ENCODE measurements around the gene NXF2B. TPM values are rescaled to one million over a fixed set of nuclear protein-coding genes. Genes with fewer than 3 reads are reported as not detected.

Gene NXF2B
- total RNA-seq, 1 experiment from 2014 or later, result not detected

GRCh38 chrX:102339312-102340298 lies 100.2 kb downstream of the NXF2B start:
- Histone ChIP-seq H3K27ac (ENCODE audit: low read length) (no peak overlapping the region), H3K4me2 (ENCODE audit: low read depth, low read length, poor library complexity, severe bottlenecking) (no peak overlapping the region), H4K20me1 (ENCODE audit: insufficient read depth, low read depth, low read length) (no peaks in the 10 kb centered on the region), H3K27me3 (ENCODE audit: low read length) (no peaks in the 10 kb centered on the region), H2AFZ (ENCODE audit: low read length) (no peak overlapping the region), H3K4me1 (ENCODE audit: low read length) (no peaks in the 10 kb centered on the region), H3K36me3 (ENCODE audit: insufficient read depth, low read length) (no peaks in the 10 kb centered on the region), H3K9me2 (replicated peaks; ENCODE audit: insufficient read depth, low read length) (no peaks in the 10 kb centered on the region), H3K9me3 (ENCODE audit: low read length) (no peaks in the 10 kb centered on the region), H3K79me2 (ENCODE audit: low read length) (no peaks in the 10 kb centered on the region), H3K4me3 (ENCODE audit: low read length) (no peak overlapping the region), H3K9ac (ENCODE audit: low read length) (no peak overlapping the region)
- DNase-seq, result peak; percentile 83

DNA sequence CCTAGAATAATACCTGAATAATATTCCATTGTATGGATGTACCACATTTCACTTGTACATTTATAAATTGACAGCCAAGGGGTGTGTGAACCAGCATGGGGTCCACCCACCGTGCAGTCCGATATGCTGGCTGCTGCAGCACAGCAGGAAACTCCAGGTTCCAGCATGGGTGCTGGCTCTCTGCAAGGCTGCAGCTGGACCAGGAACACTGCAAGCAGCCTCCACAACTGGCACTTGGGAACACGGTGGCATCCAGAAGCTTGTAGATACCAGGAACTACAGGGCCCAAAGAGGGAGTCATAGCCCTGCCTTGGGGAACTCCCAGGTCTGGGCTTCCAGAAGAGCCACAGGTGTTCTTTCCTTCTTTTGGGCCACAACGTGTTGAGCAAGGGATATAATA lies 101.6 kb downstream of the NXF2B start:
- Histone ChIP-seq H3K9me2 (replicated peaks; ENCODE audit: insufficient read depth, low read length) (no peaks in the 10 kb centered on the region), H3K4me2 (ENCODE audit: low read depth, low read length, poor library complexity, severe bottlenecking) (no peak overlapping the region), H3K9me3 (ENCODE audit: low read length) (no peaks in the 10 kb centered on the region)

More for the DNA sequence above, 101.6 kb downstream of the NXF2B start:
- no peaks in the 10 kb centered on the region for H3K36me3 ChIP-seq (ENCODE audit: insufficient read depth, low read length)
- H4K20me1 ChIP-seq (ENCODE audit: insufficient read depth, low read depth, low read length), result no peaks in the 10 kb centered on the region
- no peak for DNase-seq
- no peaks in the 10 kb centered on the region for H3K27me3 ChIP-seq (ENCODE audit: low read length)
- H3K79me2 ChIP-seq (ENCODE audit: low read length), result no peaks in the 10 kb centered on the region
- H3K27ac ChIP-seq (ENCODE audit: low read length), result no peak overlapping the region
- no peak overlapping the region for H3K9ac ChIP-seq (ENCODE audit: low read length)
- H3K4me1 ChIP-seq (ENCODE audit: low read length), result no peaks in the 10 kb centered on the region
- no peak overlapping the region for H2AFZ ChIP-seq (ENCODE audit: low read length)
- no peak overlapping the region for H3K4me3 ChIP-seq (ENCODE audit: low read length)

Other genes with a start within 250 kb of the NXF2B start
- not detected in 2 replicates for gene TCP11X1, start 224.7 kb downstream of the NXF2B start, total RNA-seq (2014; rRNA removed; shearing (Covaris generic); ENCODE audit: low replicate concordance)
- gene NXF2, start 192.8 kb downstream of the NXF2B start, total RNA-seq (2014; rRNA removed; shearing (Covaris generic); ENCODE audit: low replicate concordance), result not detected in 2 replicates
- gene TCP11X2, start 31.8 kb upstream of the NXF2B start, total RNA-seq (2014; rRNA removed; shearing (Covaris generic); ENCODE audit: low replicate concordance), result not detected in 2 replicates
- not detected in 2 replicates for gene TMSB15A, start 76.7 kb upstream of the NXF2B start, total RNA-seq (2014; rRNA removed; shearing (Covaris generic); ENCODE audit: low replicate concordance)
- 13.5 and 16.2 TPM in 2 replicates for gene ARMCX5, start 159.5 kb upstream of the NXF2B start, total RNA-seq (2014; rRNA removed; shearing (Covaris generic); ENCODE audit: low replicate concordance)
- gene GPRASP1, start 211.5 kb upstream of the NXF2B start, total RNA-seq (2014; rRNA removed; shearing (Covaris generic); ENCODE audit: low replicate concordance), result 2.4 and 2.7 TPM in 2 replicates